H1 (cell line): ENCODE results near the gene SLC2A8.

Experiments used
- ATF2 ChIP-seq: IDR thresholded peaks from 2 replicates; pipeline ENCODE4 v1.6.1; 2012; ENCODE audit warnings: low read length, inconsistent platforms
- CTCF ChIP-seq, 3 experiments: IDR thresholded peaks; 1 replicate in 2 of 3; 2 replicates in 1 of 3; pipeline versions ENCODE4 v1.5.1 to v1.6.1; 2011; ENCODE audit warnings: low read length in 3 of 3, mild to moderate bottlenecking in 3 of 3, inconsistent platforms in 2 of 3, low read depth in 1 of 3, moderate library complexity in 1 of 3; ENCODE audit not compliant: insufficient read depth in 1 of 3; ENCODE audit errors: control extremely low read depth in 1 of 3

- no peak for TF ChIP-seq ATF2
- peak; percentile 60 to 77 (median 61) for TF ChIP-seq CTCF (IDR thresholded peaks at IDR 0.05; ENCODE audit: control extremely low read depth in 1 of 3, insufficient read depth in 1 of 3, low read depth in 1 of 3, low read length in 3 of 3)
These were observed 12.1 kb upstream of the SLC2A8 start for GRCh38 chr9:127384901-127385300.
